Pericardium fibroblast (primary cell): ENCODE data around the gene NSUN4. TPM values are rescaled to one million over a fixed set of nuclear protein-coding genes. Genes with fewer than 3 reads are reported as not detected.

Source experiments
- total RNA-seq: library from RNA; depleted of rRNA; stranded (reverse); fragments of >200 nt; gene quantifications from 2 replicates; pipeline ENCODE4 v1.2.3, GENCODE V29; 2015

NSUN4 gene
- 11.7 and 18.3 TPM in 2 replicates for total RNA-seq

GRCh38 chr1:46340404-46341221 is at the start of gene NSUN4:
TSS of gene NSUN4 (plus strand) at chr1:46340807. CDS start at chr1:46340827, 20 bp downstream.

GRCh38 chr1:46303038-46303871 is 37.4 kb upstream of the NSUN4 start, which contains the start of the genes LRRC41 and UQCRH:
TSS of gene LRRC41 (minus strand) at chr1:46303616. CDS start at chr1:46303322, 294 bp downstream.
TSS of gene UQCRH (plus strand) at chr1:46303698. CDS start at chr1:46303767, 69 bp downstream.

GRCh38 chr1:46394108-46394871 is 53.7 kb downstream of the NSUN4 start, which contains the start of gene FAAH:
TSS of gene FAAH (plus strand) at chr1:46394317. CDS start at chr1:46394349, 32 bp downstream.

Other genes starting within 250 kb of the NSUN4 start
- gene PIK3R3, start 208.2 kb upstream of the NSUN4 start, total RNA-seq, result 0.70 and 2.0 TPM in 2 replicates
- gene TSPAN1, start 165.7 kb upstream of the NSUN4 start, total RNA-seq, result 0.12 TPM in 1 of 2 replicates, not detected in the other
- gene P3R3URF, start 164.3 kb upstream of the NSUN4 start, total RNA-seq, result not detected in 2 replicates
- gene POMGNT1, start 142.4 kb upstream of the NSUN4 start, total RNA-seq, result 30.5 and 35.9 TPM in 2 replicates
- 0.47 and 3.1 TPM in 2 replicates for gene LURAP1, start 137.5 kb upstream of the NSUN4 start, total RNA-seq
- 0.26 and 0.35 TPM in 2 replicates for gene RAD54L, start 93.0 kb upstream of the NSUN4 start, total RNA-seq
- gene LRRC41, start 37.2 kb upstream of the NSUN4 start, total RNA-seq, result 95.2 and 104 TPM in 2 replicates
- gene UQCRH, start 37.1 kb upstream of the NSUN4 start, total RNA-seq, result 342 and 511 TPM in 2 replicates
- gene FAAH, start 53.5 kb downstream of the NSUN4 start, total RNA-seq, result 0.43 and 2.1 TPM in 2 replicates
- not detected in 2 replicates for gene DMBX1, start 149.0 kb downstream of the NSUN4 start, total RNA-seq
- not detected in 2 replicates for gene KNCN, start 210.8 kb downstream of the NSUN4 start, total RNA-seq